Panc1 (cell line): ENCODE data around the gene INPP5D. TPM values are rescaled to one million over a fixed set of nuclear protein-coding genes. Genes with fewer than 3 reads are reported as not detected.

Experiments
- ATAC-seq: fragments of 200-7000 bp; cut with Tn5 transposase; 2 replicates; pipeline ENCODE4 v1.9.1; 2020; ENCODE audit warnings: mild to moderate bottlenecking, moderate library complexity
- BruUV-seq: library from RNA; stranded (reverse); fragments of 400-500 nt; replicated peaks from 2 replicates; lab custom pipeline; 2021; lab: Mats Ljungman, UMichigan
- CTCF ChIA-PET: fragments of 300-600 bp; sonication (Branson Sonifier 250); formaldehyde crosslinking; loops from one replicate; lab custom pipeline; 2022; ENCODE audit warnings: antibody characterized with exemption; lab: Charles Lee
- POLR2A ChIA-PET: fragments of 300-600 bp; sonication (Branson Sonifier 250); formaldehyde crosslinking; loops from one replicate; lab custom pipeline; 2022; ENCODE audit warnings: antibody characterized with exemption; lab: Charles Lee
- DNase-seq: peaks from one replicate; pipeline ENCODE4 v3.0.0-alpha.2; 2010; ENCODE audit warnings: low read depth, low spot score
- H3K27ac ChIP-seq: 2 replicates; pipeline ENCODE4 v1.5.1; 2011; ENCODE audit warnings: mild to moderate bottlenecking, low read length, inconsistent platforms
- H3K27me3 ChIP-seq: fragments of 200-500 bp; sonication (Bioruptor generic); 2 replicates; pipeline ENCODE4 v1.6.0; 2014; ENCODE audit warnings: low read length, inconsistent platforms; ENCODE audit not compliant: control insufficient read depth, insufficient read depth
- H3K36me3 ChIP-seq: fragments of 200-500 bp; sonication (Bioruptor generic); 2 replicates; pipeline ENCODE4 v1.5.1; 2014; ENCODE audit warnings: inconsistent platforms, mild to moderate bottlenecking, low read length, moderate library complexity; ENCODE audit not compliant: control insufficient read depth, insufficient read depth
- H3K4me1 ChIP-seq: 2 replicates; pipeline ENCODE4 v1.5.1; 2011; ENCODE audit warnings: inconsistent platforms, mild to moderate bottlenecking, low read length, moderate library complexity; ENCODE audit not compliant: control insufficient read depth, insufficient read depth
- H3K4me3 ChIP-seq, 2 experiments: 2 replicates each; pipeline ENCODE4 v1.5.1; 2011 to 2012; ENCODE audit warnings: low read depth in 2 of 2, low read length in 2 of 2, mild to moderate bottlenecking in 2 of 2, inconsistent platforms in 1 of 2, moderate library complexity in 1 of 2
- H3K9me3 ChIP-seq: fragments of 200-500 bp; sonication (Bioruptor generic); 2 replicates; pipeline ENCODE4 v1.5.1; 2014; ENCODE audit warnings: low read depth, mild to moderate bottlenecking, inconsistent platforms, low read length, moderate library complexity; ENCODE audit not compliant: control insufficient read depth, insufficient read depth
- POLR2AphosphoS5 ChIP-seq: IDR thresholded peaks from 2 replicates; pipeline ENCODE4 v1.6.1; 2012; ENCODE audit warnings: mild to moderate bottlenecking, low read depth, low read length, moderate library complexity
- SIN3A ChIP-seq: IDR thresholded peaks from 2 replicates; pipeline ENCODE4 v1.6.1; 2012; ENCODE audit warnings: low read depth, mild to moderate bottlenecking, low read length, moderate library complexity, borderline replicate concordance; ENCODE audit not compliant: insufficient read depth
- TCF7L2 ChIP-seq: IDR thresholded peaks from 2 replicates; pipeline ENCODE4 v1.6.1; 2011; ENCODE audit warnings: mild to moderate bottlenecking, low read depth, low read length, inconsistent platforms
- in situ Hi-C: cut with HindIII; loops from 2 replicates; pipeline ENCODE4 v1.10.0; 2016; ENCODE audit warnings: low sequenced_read_pairs, low pct_unique_long_range_greater_than_20kb
- intact Hi-C: fragments of 100-400 bp; cut with micrococcal nuclease; formaldehyde crosslinking; loops from one replicate; pipeline ENCODE4 v1.10.0; 2022; ENCODE audit not compliant: unreplicated experiment
- total RNA-seq: library from RNA; stranded (reverse); gene quantifications from one replicate; pipeline ENCODE4 v1.2.1, GENCODE V29; 2021; ENCODE audit not compliant: unreplicated experiment
- TF ChIP-seq, protein P1 (sequence below), 2 experiments: IDR thresholded peaks; 2 replicates each; pipeline ENCODE4 v1.6.1; 2011 to 2012; ENCODE audit warnings: low read depth in 2 of 2, control low read depth in 1 of 2, low read length in 1 of 2, mild to moderate bottlenecking in 1 of 2, moderate library complexity in 1 of 2; ENCODE audit not compliant: insufficient read depth in 1 of 2
- TF ChIP-seq, protein P2 (sequence below): fragments of 450-650 bp; IDR thresholded peaks from 2 replicates; pipeline ENCODE4 v1.5.1; 2017; ENCODE audit warnings: mild to moderate bottlenecking

The INPP5D gene
- total RNA-seq, 1 experiment from 2014 or later: 0.39 TPM

DNA sequence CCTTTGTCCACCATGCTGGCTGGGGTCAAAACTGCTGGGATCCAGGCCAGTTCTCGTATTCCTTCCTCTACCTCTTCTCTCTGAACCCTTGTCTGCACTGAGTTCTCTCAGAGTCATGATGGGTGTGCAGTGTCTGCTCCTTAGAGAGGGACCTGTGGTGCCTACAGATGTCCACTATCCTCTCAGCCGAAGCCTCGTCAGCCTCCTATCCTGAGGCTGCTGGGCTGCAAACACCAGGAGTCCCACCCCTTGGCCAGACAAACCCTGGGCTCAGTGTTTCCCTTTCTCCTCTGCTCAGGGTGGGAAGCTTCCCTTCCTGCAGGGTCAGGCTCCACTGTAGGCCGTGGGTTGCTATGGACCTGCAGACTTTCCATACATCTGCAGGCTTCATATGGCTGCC is 2.3 kb downstream of the INPP5D start:
- no peak for DNase-seq
- H3K36me3 ChIP-seq: no peaks in the 10 kb centered on the region
- H3K4me3 ChIP-seq: no peak overlapping the region
- H3K9me3 ChIP-seq: no peaks in the 10 kb centered on the region
- no TSS peak for BruUV-seq
- ChIA-PET POLR2A (no interaction called here), CTCF (no interaction called here)
- ATAC-seq: peak; percentile 27; the same call in 1 of the 2 replicates
- no peak for TF ChIP-seq POLR2AphosphoS5
- no peak for TF ChIP-seq SIN3A
- TF ChIP-seq, protein P1, sequence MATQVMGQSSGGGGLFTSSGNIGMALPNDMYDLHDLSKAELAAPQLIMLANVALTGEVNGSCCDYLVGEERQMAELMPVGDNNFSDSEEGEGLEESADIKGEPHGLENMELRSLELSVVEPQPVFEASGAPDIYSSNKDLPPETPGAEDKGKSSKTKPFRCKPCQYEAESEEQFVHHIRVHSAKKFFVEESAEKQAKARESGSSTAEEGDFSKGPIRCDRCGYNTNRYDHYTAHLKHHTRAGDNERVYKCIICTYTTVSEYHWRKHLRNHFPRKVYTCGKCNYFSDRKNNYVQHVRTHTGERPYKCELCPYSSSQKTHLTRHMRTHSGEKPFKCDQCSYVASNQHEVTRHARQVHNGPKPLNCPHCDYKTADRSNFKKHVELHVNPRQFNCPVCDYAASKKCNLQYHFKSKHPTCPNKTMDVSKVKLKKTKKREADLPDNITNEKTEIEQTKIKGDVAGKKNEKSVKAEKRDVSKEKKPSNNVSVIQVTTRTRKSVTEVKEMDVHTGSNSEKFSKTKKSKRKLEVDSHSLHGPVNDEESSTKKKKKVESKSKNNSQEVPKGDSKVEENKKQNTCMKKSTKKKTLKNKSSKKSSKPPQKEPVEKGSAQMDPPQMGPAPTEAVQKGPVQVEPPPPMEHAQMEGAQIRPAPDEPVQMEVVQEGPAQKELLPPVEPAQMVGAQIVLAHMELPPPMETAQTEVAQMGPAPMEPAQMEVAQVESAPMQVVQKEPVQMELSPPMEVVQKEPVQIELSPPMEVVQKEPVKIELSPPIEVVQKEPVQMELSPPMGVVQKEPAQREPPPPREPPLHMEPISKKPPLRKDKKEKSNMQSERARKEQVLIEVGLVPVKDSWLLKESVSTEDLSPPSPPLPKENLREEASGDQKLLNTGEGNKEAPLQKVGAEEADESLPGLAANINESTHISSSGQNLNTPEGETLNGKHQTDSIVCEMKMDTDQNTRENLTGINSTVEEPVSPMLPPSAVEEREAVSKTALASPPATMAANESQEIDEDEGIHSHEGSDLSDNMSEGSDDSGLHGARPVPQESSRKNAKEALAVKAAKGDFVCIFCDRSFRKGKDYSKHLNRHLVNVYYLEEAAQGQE (IDR thresholded peaks at IDR 0.05; ENCODE audit: insufficient read depth in 1 of 2, low read depth in 2 of 2, low read length in 1 of 2): no peak
- no peak for TF ChIP-seq TCF7L2
- TF ChIP-seq, protein P2, sequence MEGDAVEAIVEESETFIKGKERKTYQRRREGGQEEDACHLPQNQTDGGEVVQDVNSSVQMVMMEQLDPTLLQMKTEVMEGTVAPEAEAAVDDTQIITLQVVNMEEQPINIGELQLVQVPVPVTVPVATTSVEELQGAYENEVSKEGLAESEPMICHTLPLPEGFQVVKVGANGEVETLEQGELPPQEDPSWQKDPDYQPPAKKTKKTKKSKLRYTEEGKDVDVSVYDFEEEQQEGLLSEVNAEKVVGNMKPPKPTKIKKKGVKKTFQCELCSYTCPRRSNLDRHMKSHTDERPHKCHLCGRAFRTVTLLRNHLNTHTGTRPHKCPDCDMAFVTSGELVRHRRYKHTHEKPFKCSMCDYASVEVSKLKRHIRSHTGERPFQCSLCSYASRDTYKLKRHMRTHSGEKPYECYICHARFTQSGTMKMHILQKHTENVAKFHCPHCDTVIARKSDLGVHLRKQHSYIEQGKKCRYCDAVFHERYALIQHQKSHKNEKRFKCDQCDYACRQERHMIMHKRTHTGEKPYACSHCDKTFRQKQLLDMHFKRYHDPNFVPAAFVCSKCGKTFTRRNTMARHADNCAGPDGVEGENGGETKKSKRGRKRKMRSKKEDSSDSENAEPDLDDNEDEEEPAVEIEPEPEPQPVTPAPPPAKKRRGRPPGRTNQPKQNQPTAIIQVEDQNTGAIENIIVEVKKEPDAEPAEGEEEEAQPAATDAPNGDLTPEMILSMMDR: no peak
- no peaks in the 10 kb centered on the region for H3K27me3 ChIP-seq
- intact Hi-C loops: no loop called here
- H3K27ac ChIP-seq: peak overlapping the region; percentile 23; the same call in 1 of the 2 replicates
- H3K4me1 ChIP-seq: peaks cover 5% of the 10 kb centered on the region
- in situ Hi-C loops: no loop called here

DNA sequence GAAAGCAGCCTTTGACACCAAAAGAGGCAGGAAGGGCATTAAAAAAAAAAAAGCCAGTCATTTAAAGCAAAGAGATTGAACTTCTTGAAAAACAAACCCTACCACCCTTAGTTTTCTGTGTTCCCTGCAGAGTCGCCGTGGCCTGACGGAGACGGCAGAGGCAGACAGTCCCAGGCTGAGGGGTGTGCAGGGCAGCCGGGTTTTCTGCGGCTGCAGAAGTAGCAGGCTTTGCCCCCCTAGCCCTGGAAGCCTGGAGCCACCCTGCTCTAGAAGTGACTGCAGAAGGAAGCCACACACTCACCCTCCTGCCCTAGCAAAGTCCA is 2.8 kb downstream of the INPP5D start:
- H3K4me1 ChIP-seq: peaks cover 5% of the 10 kb centered on the region
- POLR2A ChIA-PET: no interaction called here
- TF ChIP-seq, protein P1 (IDR thresholded peaks at IDR 0.05; ENCODE audit: insufficient read depth in 1 of 2, low read depth in 2 of 2, low read length in 1 of 2): no peak
- TF ChIP-seq SIN3A (no peak), POLR2AphosphoS5 (no peak), TCF7L2 (no peak)
- TF ChIP-seq, protein P2: no peak
- no peaks in the 10 kb centered on the region for H3K9me3 ChIP-seq
- in situ Hi-C loops: no loop called here
- DNase-seq: no peak
- BruUV-seq: no TSS peak
- no peaks in the 10 kb centered on the region for H3K27me3 ChIP-seq
- H3K27ac ChIP-seq: no peak overlapping the region
- no peak overlapping the region for H3K4me3 ChIP-seq
- CTCF ChIA-PET: no interaction called here
- intact Hi-C loops: no loop called here
- no peaks in the 10 kb centered on the region for H3K36me3 ChIP-seq
- no peak for ATAC-seq
